Dendritic cell treated with granulocyte-macrophage colony-stimulating factor and Interleukin-4, amounts not matched to agents 40 ng/mL and 50 ng/mL, for 4 days (primary cell): ENCODE data around the gene DNM1L.

Source experiments
- H3K27ac Mint-ChIP-seq: one replicate; pipeline ENCODE4 v1.8.0; 2022; ENCODE audit warnings: mild to moderate bottlenecking, mixed read lengths
- H3K27me3 Mint-ChIP-seq: one replicate; pipeline ENCODE4 v1.8.0; 2022; ENCODE audit warnings: mild to moderate bottlenecking, mixed read lengths
- H3K36me3 Mint-ChIP-seq: one replicate; pipeline ENCODE4 v1.8.0; 2022; ENCODE audit warnings: low read depth, mixed read lengths
- H3K4me1 Mint-ChIP-seq: one replicate; pipeline ENCODE4 v1.8.0; 2022; ENCODE audit warnings: low read depth, mixed read lengths
- H3K4me3 Mint-ChIP-seq: one replicate; pipeline ENCODE4 v1.8.0; 2022; ENCODE audit warnings: mild to moderate bottlenecking, moderate library complexity, mixed read lengths
- H3K9me3 Mint-ChIP-seq: one replicate; pipeline ENCODE4 v1.8.0; 2022; ENCODE audit warnings: mixed read lengths
- intact Hi-C: fragments of 100-400 bp; cut with micrococcal nuclease; formaldehyde crosslinking; loops from one replicate; pipeline ENCODE4 v1.15.0; 2022

DNM1L gene

GRCh38 chr12:32755051-32755653, 76.1 kb downstream of the DNM1L start:
- peaks cover 18% of the 10 kb centered on the region for H3K4me1 Mint-ChIP-seq
- peaks cover 42% of the 10 kb centered on the region for H3K36me3 Mint-ChIP-seq
- H3K27me3 Mint-ChIP-seq: no peaks in the 10 kb centered on the region
- peak overlapping the region; percentile 83 for H3K4me3 Mint-ChIP-seq
- H3K9me3 Mint-ChIP-seq: no peaks in the 10 kb centered on the region
- H3K27ac Mint-ChIP-seq: peak overlapping the region; percentile 90
- intact Hi-C loops: loop anchor here (5.0 kb wide), 1 partner anchor 1462 kb away; no protein-coding TSS in a partner anchor

GRCh38 chr12:32755654-32756475, 76.8 kb downstream of the DNM1L start, which contains the start of gene YARS2:
Gene YARS2 (minus strand): TSS chr12:32755897. CDS start chr12:32755874, 23 bp downstream.
- H3K9me3 Mint-ChIP-seq: no peaks in the 10 kb centered on the region
- intact Hi-C loops: loop anchor here (1.0 to 5.0 kb wide), 3 partner anchors 163 to 1461 kb away; partner anchors contain the start of gene ALG10
- H3K27me3 Mint-ChIP-seq: no peaks in the 10 kb centered on the region
- H3K4me1 Mint-ChIP-seq: peaks cover 19% of the 10 kb centered on the region
- H3K27ac Mint-ChIP-seq: peak within 1 kb of the TSS; percentile 90
- peak within 1 kb of the TSS; percentile 83 for H3K4me3 Mint-ChIP-seq
- peaks cover 35% of the 10 kb centered on the region for H3K36me3 Mint-ChIP-seq

GRCh38 chr12:32756476-32757066, 77.5 kb downstream of the DNM1L start:
- H3K27me3 Mint-ChIP-seq: no peaks in the 10 kb centered on the region

GRCh38 chr12:32757157-32757556, 78.1 kb downstream of the DNM1L start:
- no peaks in the 10 kb centered on the region for H3K9me3 Mint-ChIP-seq
- H3K36me3 Mint-ChIP-seq: peaks cover 24% of the 10 kb centered on the region
- H3K27me3 Mint-ChIP-seq: no peaks in the 10 kb centered on the region
- no peak overlapping the region for H3K4me3 Mint-ChIP-seq
- intact Hi-C loops: loop anchor here (2.0 to 5.0 kb wide), 2 partner anchors 162 to 1460 kb away; no protein-coding TSS in a partner anchor
- peaks cover 32% of the 10 kb centered on the region for H3K4me1 Mint-ChIP-seq
- H3K27ac Mint-ChIP-seq: no peak overlapping the region

More at GRCh38 chr12:32756476-32757066, 77.5 kb downstream of the DNM1L start:
- intact Hi-C loops: loop anchor here (1.0 to 5.0 kb wide), 3 partner anchors 162 to 1461 kb away; partner anchors contain the start of gene ALG10
- Mint-ChIP-seq H3K9me3 (no peaks in the 10 kb centered on the region), H3K36me3 (peaks cover 28% of the 10 kb centered on the region), H3K4me1 (peaks cover 27% of the 10 kb centered on the region), H3K27ac (peak overlapping the region; percentile 90), H3K4me3 (no peak overlapping the region)

- Mint-ChIP-seq H3K27me3 (no peaks in the 10 kb centered on the region), H3K4me3 (no peak overlapping the region), H3K27ac (peak overlapping the region; percentile 74), H3K4me1 (peaks cover 16% of the 10 kb centered on the region), H3K9me3 (no peaks in the 10 kb centered on the region), H3K36me3 (no peaks in the 10 kb centered on the region)
- intact Hi-C loops: no loop called here
Observed at GRCh38 chr12:32761716-32762115, 82.6 kb downstream of the DNM1L start.

GRCh38 chr12:32765906-32766305, 86.8 kb downstream of the DNM1L start:
- Mint-ChIP-seq H3K9me3 (no peaks in the 10 kb centered on the region), H3K27ac (no peak overlapping the region), H3K4me1 (peaks cover 14% of the 10 kb centered on the region), H3K27me3 (peaks cover 5% of the 10 kb centered on the region), H3K36me3 (no peaks in the 10 kb centered on the region), H3K4me3 (no peak overlapping the region)
- intact Hi-C loops: no loop called here

- H3K27me3 Mint-ChIP-seq: peaks cover 8% of the 10 kb centered on the region
- H3K4me1 Mint-ChIP-seq: no peaks in the 10 kb centered on the region
- H3K9me3 Mint-ChIP-seq: no peaks in the 10 kb centered on the region
- intact Hi-C loops: no loop called here
- H3K4me3 Mint-ChIP-seq: no peak overlapping the region
- H3K36me3 Mint-ChIP-seq: no peaks in the 10 kb centered on the region
- H3K27ac Mint-ChIP-seq: no peak overlapping the region
Observed at GRCh38 chr12:32768518-32768917, 89.4 kb downstream of the DNM1L start.

- Mint-ChIP-seq H3K4me3 (no peak overlapping the region), H3K9me3 (no peaks in the 10 kb centered on the region), H3K27ac (no peak overlapping the region), H3K4me1 (no peaks in the 10 kb centered on the region), H3K36me3 (no peaks in the 10 kb centered on the region), H3K27me3 (peaks cover 8% of the 10 kb centered on the region)
- intact Hi-C loops: no loop called here
Observed at GRCh38 chr12:32770141-32770540, 91.0 kb downstream of the DNM1L start.

- no peaks in the 10 kb centered on the region for H3K9me3 Mint-ChIP-seq
- H3K27ac Mint-ChIP-seq: no peak overlapping the region
- peaks cover 11% of the 10 kb centered on the region for H3K27me3 Mint-ChIP-seq
- intact Hi-C loops: no loop called here
- H3K4me3 Mint-ChIP-seq: no peak overlapping the region
- H3K36me3 Mint-ChIP-seq: no peaks in the 10 kb centered on the region
- no peaks in the 10 kb centered on the region for H3K4me1 Mint-ChIP-seq
Observed at GRCh38 chr12:32773691-32774090, 94.6 kb downstream of the DNM1L start.

GRCh38 chr12:32776258-32776657, 97.2 kb downstream of the DNM1L start:
- Mint-ChIP-seq H3K36me3 (no peaks in the 10 kb centered on the region), H3K27me3 (peaks cover 7% of the 10 kb centered on the region), H3K27ac (no peak overlapping the region), H3K4me3 (no peak overlapping the region), H3K4me1 (no peaks in the 10 kb centered on the region), H3K9me3 (no peaks in the 10 kb centered on the region)
- intact Hi-C loops: no loop called here

GRCh38 chr12:32777159-32777558, 98.1 kb downstream of the DNM1L start:
- intact Hi-C loops: no loop called here
- Mint-ChIP-seq H3K36me3 (no peaks in the 10 kb centered on the region), H3K4me3 (no peak overlapping the region), H3K9me3 (no peaks in the 10 kb centered on the region), H3K27ac (no peak overlapping the region), H3K4me1 (no peaks in the 10 kb centered on the region), H3K27me3 (peaks cover 5% of the 10 kb centered on the region)

GRCh38 chr12:32777691-32778175, 98.6 kb downstream of the DNM1L start:
- H3K27ac Mint-ChIP-seq: no peak overlapping the region
- H3K9me3 Mint-ChIP-seq: no peaks in the 10 kb centered on the region
- intact Hi-C loops: no loop called here
- peaks cover 5% of the 10 kb centered on the region for H3K27me3 Mint-ChIP-seq
- H3K4me3 Mint-ChIP-seq: no peak overlapping the region
- H3K4me1 Mint-ChIP-seq: no peaks in the 10 kb centered on the region
- no peaks in the 10 kb centered on the region for H3K36me3 Mint-ChIP-seq

- Mint-ChIP-seq H3K4me1 (no peaks in the 10 kb centered on the region), H3K36me3 (no peaks in the 10 kb centered on the region), H3K27me3 (peaks cover 5% of the 10 kb centered on the region), H3K9me3 (no peaks in the 10 kb centered on the region), H3K4me3 (no peak overlapping the region), H3K27ac (no peak overlapping the region)
- intact Hi-C loops: no loop called here
Observed at GRCh38 chr12:32780071-32780470, 101.0 kb downstream of the DNM1L start.

GRCh38 chr12:32783029-32783428, 103.9 kb downstream of the DNM1L start:
- peaks cover 5% of the 10 kb centered on the region for H3K9me3 Mint-ChIP-seq
- H3K4me3 Mint-ChIP-seq: no peak overlapping the region
- H3K27me3 Mint-ChIP-seq: peaks cover 5% of the 10 kb centered on the region
- no peak overlapping the region for H3K27ac Mint-ChIP-seq
- H3K4me1 Mint-ChIP-seq: no peaks in the 10 kb centered on the region
- H3K36me3 Mint-ChIP-seq: no peaks in the 10 kb centered on the region
- intact Hi-C loops: no loop called here
